Skeletal muscle satellite cell (primary cell): ENCODE results near the gene ACKR4.
"Not testable (repeated sequence)": the region's sequence is repeated elsewhere in the genome, so short reads cannot be mapped to it uniquely, and the experiment has no call there.

ENCODE experiments used
- H3K27me3 ChIP-seq: 2 replicates; pipeline ENCODE4 v1.7.0; 2013; ENCODE audit warnings: low read length; ENCODE audit not compliant: control insufficient read depth, insufficient read depth
- H3K36me3 ChIP-seq: 2 replicates; pipeline ENCODE4 v1.7.0; 2013; ENCODE audit warnings: mild to moderate bottlenecking, control low read depth, low read length; ENCODE audit not compliant: insufficient read depth
- H3K4me1 ChIP-seq: 2 replicates; pipeline ENCODE4 v1.7.0; 2013; ENCODE audit warnings: low read length; ENCODE audit not compliant: control insufficient read depth, insufficient read depth
- H3K4me2 ChIP-seq: 2 replicates; pipeline ENCODE4 v1.7.0; 2013; ENCODE audit warnings: mild to moderate bottlenecking, low read length
- H3K4me3 ChIP-seq: 2 replicates; pipeline ENCODE4 v1.7.0; 2013; ENCODE audit warnings: low read length
- H3K9ac ChIP-seq: 2 replicates; pipeline ENCODE4 v1.7.0; 2013; ENCODE audit warnings: mild to moderate bottlenecking, low read depth, low read length, moderate library complexity
- H3K9me3 ChIP-seq: replicated peaks from 2 replicates; pipeline ENCODE4 v1.7.0; 2013; ENCODE audit warnings: mild to moderate bottlenecking, control low read depth, low read length

The ACKR4 gene

DNA sequence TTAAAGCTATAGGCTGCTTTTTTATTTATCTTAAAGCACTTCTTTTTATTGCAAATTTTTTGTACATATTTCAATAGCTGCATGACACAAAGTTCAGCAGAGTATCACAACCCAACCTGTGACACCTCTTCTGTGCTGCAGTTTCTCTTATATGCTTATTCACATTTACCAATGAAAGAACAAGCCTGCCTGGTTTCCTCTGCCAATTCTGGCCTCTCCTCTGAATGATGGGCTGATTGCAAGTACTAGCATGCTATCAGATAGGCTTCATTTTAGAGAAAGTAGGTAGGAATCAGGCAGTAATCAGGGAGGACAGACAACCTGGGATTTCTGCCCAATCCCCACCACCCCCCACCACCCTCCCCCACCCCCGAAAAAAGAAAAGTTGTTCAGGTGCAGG lies 26.6 kb downstream of the ACKR4 start:
- H3K27me3 ChIP-seq, result no peaks in the 10 kb centered on the region
- peaks cover 5% of the 10 kb centered on the region for H3K4me1 ChIP-seq
- no peak overlapping the region for H3K4me2 ChIP-seq
- H3K9ac ChIP-seq, result no peak overlapping the region
- H3K36me3 ChIP-seq, result peaks cover 3% of the 10 kb centered on the region
- no peak overlapping the region for H3K4me3 ChIP-seq
- no peaks in the 10 kb centered on the region for H3K9me3 ChIP-seq

DNA sequence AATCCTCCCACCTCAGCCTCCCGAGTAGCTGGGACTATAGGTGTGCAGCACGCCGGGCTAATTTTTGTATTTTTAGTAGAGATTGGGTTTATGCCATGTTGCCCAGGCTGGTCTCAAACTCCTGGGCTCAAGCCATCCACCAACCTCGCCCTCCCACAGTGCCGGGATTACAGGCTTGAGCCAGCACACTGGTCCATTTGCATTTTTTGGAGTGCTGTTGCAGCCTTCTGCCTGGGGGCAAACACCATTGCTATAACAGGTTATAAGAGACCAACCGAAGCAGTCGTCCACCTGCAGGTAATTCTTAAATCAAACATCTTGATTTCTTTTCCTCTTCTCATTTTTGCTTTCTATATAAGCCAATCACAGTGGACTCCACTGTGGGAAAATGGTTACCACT lies 27.7 kb downstream of the ACKR4 start:
- Histone ChIP-seq H3K4me1 (peaks cover 10% of the 10 kb centered on the region), H3K27me3 (no peaks in the 10 kb centered on the region), H3K4me3 (no peak overlapping the region), H3K4me2 (no peak overlapping the region), H3K36me3 (no peaks in the 10 kb centered on the region), H3K9ac (no peak overlapping the region), H3K9me3 (no peaks in the 10 kb centered on the region)

DNA sequence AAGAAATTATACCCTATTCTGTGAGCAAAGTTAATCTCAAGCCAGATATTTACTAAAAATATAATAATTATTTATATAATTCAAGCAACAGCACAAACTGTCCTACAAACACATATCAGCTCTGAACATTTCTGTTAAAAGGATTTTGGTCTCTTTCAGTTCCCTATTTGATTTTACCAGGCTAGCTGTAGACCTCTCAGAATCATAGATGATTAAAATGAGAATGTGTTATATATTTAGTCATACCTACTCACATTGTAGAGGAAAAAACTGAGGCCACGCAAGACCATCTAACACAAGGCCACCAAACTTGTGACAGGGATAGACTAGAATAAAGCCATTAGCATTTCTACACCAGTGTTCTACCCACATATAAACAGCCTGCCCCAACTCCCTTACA lies 28.5 kb downstream of the ACKR4 start:
- Histone ChIP-seq H3K27me3 (no peaks in the 10 kb centered on the region), H3K4me3 (no peak overlapping the region), H3K36me3 (no peaks in the 10 kb centered on the region), H3K4me2 (no peak overlapping the region), H3K9me3 (no peaks in the 10 kb centered on the region), H3K4me1 (peaks cover 15% of the 10 kb centered on the region), H3K9ac (peak overlapping the region; percentile 4)

DNA sequence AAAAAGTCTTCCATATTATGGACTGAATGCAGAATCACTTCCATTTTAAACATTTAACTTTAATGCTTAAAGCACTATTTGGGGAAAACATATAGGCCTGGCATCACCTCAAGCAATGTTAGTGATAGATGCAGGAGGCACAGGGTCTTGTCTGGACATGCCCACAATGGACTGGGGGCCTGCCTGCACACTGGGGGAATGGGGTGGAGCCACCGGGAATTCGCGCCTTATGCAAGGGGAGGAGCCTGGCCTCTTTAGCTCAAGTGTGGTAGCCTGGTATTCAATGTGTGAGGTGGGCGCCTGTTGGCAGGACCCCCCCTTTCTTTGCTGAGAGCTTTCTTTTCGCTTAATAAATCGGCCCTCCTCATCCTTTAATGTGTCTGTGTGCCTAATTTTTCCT lies 29.9 kb downstream of the ACKR4 start:
- Histone ChIP-seq H3K27me3 (no peaks in the 10 kb centered on the region), H3K9me3 (no peaks in the 10 kb centered on the region), H3K9ac (no peak overlapping the region), H3K4me2 (no peak overlapping the region), H3K4me1 (peaks cover 14% of the 10 kb centered on the region), H3K4me3 (no peak overlapping the region), H3K36me3 (no peaks in the 10 kb centered on the region)

DNA sequence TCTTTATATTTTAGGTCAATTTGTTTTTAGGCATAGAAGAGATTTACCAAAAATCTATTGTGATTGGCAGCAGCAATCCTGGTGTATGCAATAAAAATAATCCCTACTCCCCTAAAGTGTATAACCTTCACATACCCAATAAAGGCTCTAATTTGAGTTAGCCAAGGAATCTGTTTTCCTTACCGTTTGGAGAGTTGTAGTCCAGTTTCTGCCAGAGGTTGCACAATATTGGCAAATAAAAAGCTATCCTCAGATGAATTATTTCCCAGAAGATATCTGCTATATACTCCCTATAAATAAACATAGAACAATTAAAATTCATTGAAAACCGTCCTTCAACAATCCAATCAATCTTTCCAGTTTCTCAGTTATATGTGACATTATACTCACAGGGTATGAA lies 31.1 kb downstream of the ACKR4 start:
- no peak overlapping the region for H3K4me2 ChIP-seq
- no peak overlapping the region for H3K4me3 ChIP-seq
- no peaks in the 10 kb centered on the region for H3K36me3 ChIP-seq
- H3K27me3 ChIP-seq, result no peaks in the 10 kb centered on the region
- H3K9me3 ChIP-seq, result no peaks in the 10 kb centered on the region
- peaks cover 14% of the 10 kb centered on the region for H3K4me1 ChIP-seq
- H3K9ac ChIP-seq, result no peak overlapping the region

DNA sequence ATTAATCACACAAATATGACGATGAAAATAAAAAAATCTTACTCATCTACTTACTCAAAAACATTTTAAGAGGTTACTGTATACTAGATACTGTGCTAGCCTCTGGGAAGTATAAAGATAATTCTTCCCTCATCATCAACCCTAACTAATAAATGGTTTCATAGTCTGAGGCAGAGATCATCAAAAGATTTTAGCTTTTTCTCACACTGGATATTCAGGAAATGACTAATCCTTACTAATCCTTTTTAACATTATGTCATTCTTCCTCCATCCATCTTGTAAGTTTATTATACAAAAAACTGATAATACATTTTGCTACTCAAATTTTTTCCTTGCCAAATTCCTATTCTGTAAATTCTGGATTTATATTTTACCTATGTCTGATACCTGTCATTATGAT lies 32.9 kb downstream of the ACKR4 start:
- Histone ChIP-seq H3K27me3 (no peaks in the 10 kb centered on the region), H3K4me1 (peaks cover 14% of the 10 kb centered on the region), H3K4me3 (no peak overlapping the region), H3K4me2 (peak overlapping the region; percentile 4), H3K9me3 (no peaks in the 10 kb centered on the region), H3K9ac (peak overlapping the region; percentile 62), H3K36me3 (no peaks in the 10 kb centered on the region)

DNA sequence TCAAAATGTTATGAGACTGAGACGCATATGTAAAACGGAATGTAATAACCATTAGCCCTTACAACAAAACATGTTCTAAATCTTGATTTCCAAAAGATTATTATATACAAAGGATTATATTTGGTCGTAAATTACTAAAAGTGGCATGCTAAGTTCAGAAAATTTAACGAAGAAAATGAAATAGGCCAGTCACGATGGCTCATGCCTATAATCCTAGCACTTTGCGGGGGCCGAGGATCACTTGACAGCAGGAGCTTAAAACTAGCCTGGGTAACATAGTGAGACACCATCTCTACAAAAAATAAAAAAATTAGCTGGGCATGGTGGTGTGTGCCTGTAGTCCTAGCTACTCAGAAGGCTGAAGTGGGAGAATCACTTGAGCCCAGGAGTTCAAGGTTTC lies 33.5 kb downstream of the ACKR4 start:
- no peaks in the 10 kb centered on the region for H3K9me3 ChIP-seq

DNA sequence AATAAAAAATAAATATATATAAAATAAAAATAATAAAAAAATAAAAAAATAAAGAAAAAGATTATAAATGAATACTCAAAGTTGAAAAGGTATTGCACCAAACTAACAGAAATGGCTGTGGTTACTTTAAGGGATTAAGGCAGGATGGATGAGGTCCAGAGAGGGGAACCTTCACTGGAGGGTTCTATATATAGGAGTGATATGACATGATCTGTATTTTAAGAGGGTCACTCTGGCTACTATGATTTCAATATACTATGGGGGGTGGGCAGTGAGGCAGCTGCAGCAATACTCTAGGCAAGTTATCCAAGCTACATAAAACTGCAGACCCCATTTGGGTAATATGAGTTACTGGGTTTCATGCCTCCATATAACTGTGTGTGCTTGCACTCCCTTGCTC lies 38.0 kb downstream of the ACKR4 start:
- Histone ChIP-seq H3K36me3 (peaks cover 2% of the 10 kb centered on the region), H3K9me3 (no peaks in the 10 kb centered on the region), H3K9ac (no peak overlapping the region), H3K4me1 (peaks cover 17% of the 10 kb centered on the region), H3K4me3 (no peak overlapping the region), H3K4me2 (no peak overlapping the region), H3K27me3 (no peaks in the 10 kb centered on the region)

More for the DNA sequence above, 33.5 kb downstream of the ACKR4 start:
- Histone ChIP-seq H3K4me3 (no peak overlapping the region), H3K4me2 (no peak overlapping the region), H3K36me3 (no peaks in the 10 kb centered on the region), H3K9ac (no peak overlapping the region), H3K4me1 (peaks cover 14% of the 10 kb centered on the region), H3K27me3 (no peaks in the 10 kb centered on the region)

DNA sequence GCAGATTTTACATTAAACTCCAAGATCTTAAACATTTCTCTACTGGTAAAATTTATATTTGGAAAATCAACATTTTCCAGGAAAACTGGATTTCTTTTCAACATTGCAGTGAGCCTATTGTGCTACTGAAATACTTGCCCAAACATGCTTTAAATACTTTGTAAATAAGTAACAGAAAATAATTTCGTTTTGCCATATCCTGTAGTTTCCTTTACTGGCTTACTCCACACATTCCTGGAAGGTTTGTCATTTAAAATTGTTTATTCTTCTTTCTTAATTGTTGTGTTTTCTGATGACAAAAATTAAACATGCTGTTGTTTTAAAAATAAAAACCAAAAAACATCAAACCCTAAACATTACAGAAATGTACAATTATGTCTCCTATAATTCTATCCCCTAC lies 40.5 kb downstream of the ACKR4 start:
- H3K4me2 ChIP-seq, result peak overlapping the region; percentile 4
- H3K4me1 ChIP-seq, result peaks cover 10% of the 10 kb centered on the region
- no peaks in the 10 kb centered on the region for H3K27me3 ChIP-seq
- peaks cover 2% of the 10 kb centered on the region for H3K36me3 ChIP-seq
- peak overlapping the region; percentile 9 for H3K9ac ChIP-seq
- no peaks in the 10 kb centered on the region for H3K9me3 ChIP-seq
- H3K4me3 ChIP-seq, result no peak overlapping the region

DNA sequence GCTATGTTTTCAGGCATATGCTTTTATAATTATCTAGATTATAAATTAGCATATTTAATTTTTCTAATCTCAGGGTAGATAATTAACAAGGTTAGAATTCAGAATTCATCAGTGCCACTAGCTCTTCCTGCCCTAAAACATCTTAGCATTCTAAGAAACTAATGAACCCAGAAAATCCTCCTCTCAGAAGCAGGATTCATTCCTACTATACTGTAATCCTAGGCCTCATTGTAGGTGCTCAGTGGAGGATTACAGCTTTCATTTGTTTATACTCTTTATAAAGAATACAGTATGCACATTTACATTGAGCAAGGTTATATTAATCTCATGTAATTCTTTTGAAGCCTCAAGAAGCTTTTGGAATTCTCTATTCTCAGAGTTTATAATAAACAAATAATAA lies 41.6 kb downstream of the ACKR4 start:
- H3K27me3 ChIP-seq, result no peaks in the 10 kb centered on the region
- no peak overlapping the region for H3K4me3 ChIP-seq
- no peak overlapping the region for H3K4me2 ChIP-seq
- H3K9ac ChIP-seq, result no peak overlapping the region
- H3K4me1 ChIP-seq, result peaks cover 10% of the 10 kb centered on the region
- no peaks in the 10 kb centered on the region for H3K9me3 ChIP-seq
- peaks cover 2% of the 10 kb centered on the region for H3K36me3 ChIP-seq

DNA sequence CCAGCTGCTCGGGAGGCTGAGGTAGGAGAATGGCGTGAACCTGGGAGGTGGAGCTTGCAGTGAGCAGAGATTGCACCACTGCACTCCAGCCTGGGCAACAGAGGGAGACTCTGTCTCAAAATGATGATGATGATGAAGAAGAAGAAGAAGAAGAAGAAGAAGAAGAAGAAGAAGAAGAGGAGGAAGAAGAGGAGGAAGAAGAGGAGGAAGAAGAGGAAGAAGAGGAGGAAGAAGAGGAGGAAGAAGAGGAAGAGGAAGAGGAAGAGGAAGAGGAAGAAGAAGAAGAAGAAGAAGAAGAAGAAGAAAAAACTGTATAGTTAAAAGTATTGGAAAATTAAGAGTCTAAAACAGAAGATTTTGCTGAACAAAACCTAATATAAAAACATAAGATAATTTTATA lies 44.4 kb downstream of the ACKR4 start:
- H3K4me2 ChIP-seq, H3K9ac ChIP-seq, H3K36me3 ChIP-seq, H3K27me3 ChIP-seq, H3K9me3 ChIP-seq, H3K4me3 ChIP-seq: not testable (repeated sequence)
- peaks cover 10% of the 10 kb centered on the region for H3K4me1 ChIP-seq

DNA sequence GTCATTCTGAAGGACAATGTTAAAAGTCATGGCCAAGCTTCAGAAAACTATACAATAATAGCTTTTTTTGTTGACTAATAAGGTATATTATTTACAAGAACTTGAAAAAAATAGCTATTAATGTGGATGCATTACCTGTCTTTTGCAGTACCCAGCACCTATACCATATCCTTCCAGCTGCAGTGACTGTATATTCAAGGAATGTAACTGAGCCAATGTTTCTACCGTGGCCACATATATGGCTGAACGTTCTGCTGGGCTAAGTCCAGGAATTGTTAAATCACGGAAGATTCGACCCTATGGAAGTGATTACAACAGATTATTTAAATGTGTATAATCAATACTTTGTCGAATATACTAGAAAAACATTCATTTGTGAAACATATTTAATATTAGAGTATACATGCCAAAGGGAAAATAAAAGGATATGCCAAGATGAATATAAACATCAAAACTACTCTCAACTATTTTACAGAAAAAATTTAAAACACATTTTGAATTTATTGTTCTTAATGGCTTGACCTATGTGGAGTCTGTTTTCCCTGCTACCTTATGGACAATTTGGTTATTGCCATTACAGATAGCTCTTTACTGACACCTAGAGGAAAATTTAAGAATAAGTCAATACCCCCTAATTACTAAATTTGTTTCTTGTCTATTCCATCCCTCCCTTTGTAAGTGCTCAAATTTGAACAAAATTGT lies 44.9 kb downstream of the ACKR4 start:
- Histone ChIP-seq H3K36me3 (peaks cover 2% of the 10 kb centered on the region), H3K4me3 (no peak overlapping the region), H3K9ac (peak overlapping the region; percentile 4), H3K4me2 (no peak overlapping the region), H3K4me1 (peaks cover 10% of the 10 kb centered on the region), H3K9me3 (no peaks in the 10 kb centered on the region), H3K27me3 (no peaks in the 10 kb centered on the region)
